ENCODE measurements around the gene SBF1.
A peak's percentile ranks its signal among the peaks of the same experiment; 100 is the strongest.

SBF1 gene

GRCh38 chr22:50400931-50401330, 73.9 kb downstream of the SBF1 start:
- no peak overlapping the region for H3K4me3 ChIP-seq (ENCODE audit: low read depth, low read length, poor library complexity, severe bottlenecking)
- no peak overlapping the region for H2AFZ ChIP-seq (ENCODE audit: low read length)
- H3K9ac ChIP-seq (ENCODE audit: low read length), result no peak overlapping the region
- peaks cover 25% of the 10 kb centered on the region for H3K4me1 ChIP-seq (ENCODE audit: insufficient read depth, low read length, severe bottlenecking)
- TF ChIP-seq, protein P1, sequence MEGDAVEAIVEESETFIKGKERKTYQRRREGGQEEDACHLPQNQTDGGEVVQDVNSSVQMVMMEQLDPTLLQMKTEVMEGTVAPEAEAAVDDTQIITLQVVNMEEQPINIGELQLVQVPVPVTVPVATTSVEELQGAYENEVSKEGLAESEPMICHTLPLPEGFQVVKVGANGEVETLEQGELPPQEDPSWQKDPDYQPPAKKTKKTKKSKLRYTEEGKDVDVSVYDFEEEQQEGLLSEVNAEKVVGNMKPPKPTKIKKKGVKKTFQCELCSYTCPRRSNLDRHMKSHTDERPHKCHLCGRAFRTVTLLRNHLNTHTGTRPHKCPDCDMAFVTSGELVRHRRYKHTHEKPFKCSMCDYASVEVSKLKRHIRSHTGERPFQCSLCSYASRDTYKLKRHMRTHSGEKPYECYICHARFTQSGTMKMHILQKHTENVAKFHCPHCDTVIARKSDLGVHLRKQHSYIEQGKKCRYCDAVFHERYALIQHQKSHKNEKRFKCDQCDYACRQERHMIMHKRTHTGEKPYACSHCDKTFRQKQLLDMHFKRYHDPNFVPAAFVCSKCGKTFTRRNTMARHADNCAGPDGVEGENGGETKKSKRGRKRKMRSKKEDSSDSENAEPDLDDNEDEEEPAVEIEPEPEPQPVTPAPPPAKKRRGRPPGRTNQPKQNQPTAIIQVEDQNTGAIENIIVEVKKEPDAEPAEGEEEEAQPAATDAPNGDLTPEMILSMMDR (IDR thresholded peaks at IDR 0.05; ENCODE audit: low read length), result no peak
- no peak for TF ChIP-seq EZH2 (IDR thresholded peaks at IDR 0.05; ENCODE audit: borderline replicate concordance, low read length)
- H4K20me1 ChIP-seq (ENCODE audit: insufficient read depth, low read length), result no peaks in the 10 kb centered on the region
- H3K9me2 ChIP-seq (ENCODE audit: low read depth, low read length), result no peaks in the 10 kb centered on the region
- H3K36me3 ChIP-seq (ENCODE audit: insufficient read depth, low read length), result peaks cover 46% of the 10 kb centered on the region
- no peaks in the 10 kb centered on the region for H3K27me3 ChIP-seq (ENCODE audit: insufficient read depth, low read length)
- H3K79me2 ChIP-seq (ENCODE audit: insufficient read depth, low read length), result no peaks in the 10 kb centered on the region
- H3K27ac ChIP-seq (ENCODE audit: low read depth, low read length, poor library complexity, severe bottlenecking), result no peak overlapping the region
- H3K9me3 ChIP-seq (ENCODE audit: low read length), result no peaks in the 10 kb centered on the region
- no peaks in the 10 kb centered on the region for H3F3A ChIP-seq (ENCODE audit: insufficient read depth, low read length)
- no peak overlapping the region for H3K4me2 ChIP-seq (ENCODE audit: low read length)

DNA sequence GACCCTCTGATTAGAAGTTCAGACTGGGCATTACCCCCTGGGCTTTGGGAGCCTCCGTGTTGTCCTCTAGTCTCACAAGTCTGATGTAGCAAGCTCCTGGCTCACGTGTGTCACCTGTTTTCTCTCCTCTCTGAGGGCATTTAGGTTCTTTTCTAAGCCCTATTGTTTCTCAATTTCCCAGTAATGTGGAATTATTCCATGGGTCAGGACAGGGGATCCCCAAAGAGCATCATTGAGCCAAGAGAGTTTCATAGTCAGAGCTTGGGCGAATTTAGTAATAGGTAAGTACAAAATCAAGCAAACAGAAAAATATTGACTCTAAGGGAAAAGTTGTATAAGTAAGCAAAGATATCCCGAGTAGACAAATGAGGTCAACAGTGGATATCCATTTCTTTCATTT, 74.4 kb downstream of the SBF1 start:
- Histone ChIP-seq H3K27ac (ENCODE audit: low read depth, low read length, poor library complexity, severe bottlenecking) (peak overlapping the region; percentile 34), H4K20me1 (ENCODE audit: insufficient read depth, low read length) (no peaks in the 10 kb centered on the region), H3K27me3 (ENCODE audit: insufficient read depth, low read length) (no peaks in the 10 kb centered on the region), H3K4me2 (ENCODE audit: low read length) (no peak overlapping the region), H3K36me3 (ENCODE audit: insufficient read depth, low read length) (peaks cover 51% of the 10 kb centered on the region), H3K9me2 (ENCODE audit: low read depth, low read length) (no peaks in the 10 kb centered on the region), H3K4me3 (ENCODE audit: low read depth, low read length, poor library complexity, severe bottlenecking) (no peak overlapping the region), H3K4me1 (ENCODE audit: insufficient read depth, low read length, severe bottlenecking) (peaks cover 25% of the 10 kb centered on the region), H3K9ac (ENCODE audit: low read length) (no peak overlapping the region), H2AFZ (ENCODE audit: low read length) (no peak overlapping the region), H3K79me2 (ENCODE audit: insufficient read depth, low read length) (no peaks in the 10 kb centered on the region), H3K9me3 (ENCODE audit: low read length) (no peaks in the 10 kb centered on the region), H3F3A (ENCODE audit: insufficient read depth, low read length) (no peaks in the 10 kb centered on the region)
- TF ChIP-seq, protein P1 (IDR thresholded peaks at IDR 0.05; ENCODE audit: low read length), result no peak
- no peak for TF ChIP-seq EZH2 (IDR thresholded peaks at IDR 0.05; ENCODE audit: borderline replicate concordance, low read length)

- Histone ChIP-seq H3K9ac (ENCODE audit: low read length) (no peak overlapping the region), H3K27ac (ENCODE audit: low read depth, low read length, poor library complexity, severe bottlenecking) (peak overlapping the region; percentile 34), H3K79me2 (ENCODE audit: insufficient read depth, low read length) (no peaks in the 10 kb centered on the region), H3K4me1 (ENCODE audit: insufficient read depth, low read length, severe bottlenecking) (peaks cover 25% of the 10 kb centered on the region), H3K27me3 (ENCODE audit: insufficient read depth, low read length) (no peaks in the 10 kb centered on the region), H2AFZ (ENCODE audit: low read length) (no peak overlapping the region), H3K4me2 (ENCODE audit: low read length) (no peak overlapping the region), H3K9me3 (ENCODE audit: low read length) (no peaks in the 10 kb centered on the region), H3F3A (ENCODE audit: insufficient read depth, low read length) (no peaks in the 10 kb centered on the region), H3K36me3 (ENCODE audit: insufficient read depth, low read length) (peaks cover 55% of the 10 kb centered on the region), H4K20me1 (ENCODE audit: insufficient read depth, low read length) (no peaks in the 10 kb centered on the region), H3K4me3 (ENCODE audit: low read depth, low read length, poor library complexity, severe bottlenecking) (no peak overlapping the region), H3K9me2 (ENCODE audit: low read depth, low read length) (no peaks in the 10 kb centered on the region)
- TF ChIP-seq EZH2 (IDR thresholded peaks at IDR 0.05; ENCODE audit: borderline replicate concordance, low read length), result no peak
- TF ChIP-seq, protein P1 (IDR thresholded peaks at IDR 0.05; ENCODE audit: low read length), result peak; percentile 55
Measured at GRCh38 chr22:50399751-50400331, 75.0 kb downstream of the SBF1 start.
